Prostate gland (tissue), 2 donors: ENCODE data around the gene LHPP. TPM values are rescaled to one million over a fixed set of nuclear protein-coding genes. Genes with fewer than 3 reads are reported as not detected.

Experiments used
- DNase-seq: peaks from one replicate; pipeline ENCODE4 v3.0.0-alpha.2; 2019; ENCODE audit warnings: low spot score
- H3K27ac ChIP-seq, 2 donors: fragments of 200-600 bp; sonication (generic); 2 replicates each; pipeline ENCODE4 v1.5.1; 2017 to 2019
- H3K27me3 ChIP-seq: fragments of 200-600 bp; sonication (generic); replicated peaks from 2 replicates; pipeline ENCODE4 v1.5.1; 2019; ENCODE audit not compliant: insufficient read depth
- H3K36me3 ChIP-seq, 2 donors: fragments of 200-600 bp; sonication (generic); 1 replicate in 1 of 2; 2 replicates in 1 of 2; pipeline versions ENCODE4 v1.5.1 to v1.8.1; 2017 to 2019
- H3K4me1 ChIP-seq: fragments of 200-600 bp; sonication (generic); replicated peaks from 2 replicates; pipeline ENCODE4 v1.5.1; 2019
- H3K4me3 ChIP-seq, 2 donors: fragments of 200-600 bp; sonication (generic); 2 replicates each; pipeline ENCODE4 v1.5.1; 2017 to 2019
- H3K9me3 ChIP-seq: fragments of 200-600 bp; sonication (generic); 2 replicates; pipeline ENCODE4 v1.5.1; 2017
- CTCF ChIP-seq, 4 experiments: fragments of 200-600 bp in 2 of 4; fragments of 450-650 bp in 2 of 4; sonication (generic) in 2 of 4; IDR thresholded peaks; 1 replicate in 3 of 4; 2 replicates in 1 of 4; pipeline ENCODE4 v1.5.1; 2016 to 2019; ENCODE audit warnings: antibody characterized with exemption in 4 of 4, mild to moderate bottlenecking in 2 of 4, moderate library complexity in 2 of 4
- POLR2A ChIP-seq: fragments of 450-650 bp; IDR thresholded peaks from one replicate; pipeline ENCODE4 v1.6.1; 2016; ENCODE audit warnings: antibody characterized with exemption, mild to moderate bottlenecking
- POLR2AphosphoS5 ChIP-seq: sonication (generic); formaldehyde crosslinking; IDR thresholded peaks from one replicate; pipeline ENCODE4 v1.6.1; 2017; ENCODE audit warnings: antibody characterized with exemption
- whole genome bisulfite sequencing: methylation state at CpG from one replicate; pipeline ENCODE4 v1.1.5; 2018; 5-methylcytosine and 5-hydroxymethylcytosine counted together
- intact Hi-C: fragments of 100-400 bp; cut with DNase I; formaldehyde crosslinking; loops from one replicate; pipeline ENCODE4 v1.14.2; 2022
- total RNA-seq, 2 donors: library from RNA; depleted of rRNA; stranded (reverse); fragments of >200 nt; gene quantifications; one replicate each; pipeline ENCODE4 v1.1.0, GENCODE V29; 2016

Gene LHPP
- total RNA-seq, 2 donors from 2014 or later = 21.9 to 43.3 TPM

- no peak overlapping the region for H3K27ac ChIP-seq
- WGBS = 72% methylated on average over 7 of the region's 8 CpGs
- H3K36me3 ChIP-seq = no peaks in the 10 kb centered on the region
- TF ChIP-seq POLR2AphosphoS5 (no peak), CTCF (IDR thresholded peaks at IDR 0.05) (no peak), POLR2A (no peak)
- H3K27me3 ChIP-seq = no peaks in the 10 kb centered on the region
- DNase-seq = no peak
- no peaks in the 10 kb centered on the region for H3K4me1 ChIP-seq
- no peak overlapping the region for H3K4me3 ChIP-seq
- H3K9me3 ChIP-seq = no peaks in the 10 kb centered on the region
- intact Hi-C loops = no loop called here
Observed at GRCh38 chr10:124663228-124663627, 201.6 kb downstream of the LHPP start.

Other genes with a start within 250 kb of the LHPP start
- gene OAT, start 42.9 kb upstream of the LHPP start, total RNA-seq = 100 to 1,000 TPM in 1 of 2 donors, 10 to 100 TPM in 1; 86.3 to 139 TPM
- under 1 TPM; 0.14 to 0.85 TPM for gene NKX1-2, start 11.8 kb upstream of the LHPP start, total RNA-seq